RWPE1 (cell line): ENCODE measurements around the gene PRR36.
"Not testable (repeated sequence)": the region's sequence is repeated elsewhere in the genome, so short reads cannot be mapped to it uniquely, and the experiment has no call there.

Source experiments
- CTCF ChIA-PET: fragments of 350-600 bp; sonication (Branson Sonifier 250); formaldehyde crosslinking; extraction: SDS; loops from one replicate; lab custom pipeline; 2021; lab: Yijun Ruan, JAX
- POLR2A ChIA-PET: fragments of 400-600 bp; formaldehyde crosslinking; extraction: SDS; loops from one replicate; lab custom pipeline; 2020; ENCODE audit warnings: antibody characterized with exemption; ENCODE audit not compliant: low non-redundant PET; lab: Yijun Ruan, JAX
- DNase-seq: peaks from one replicate; pipeline ENCODE4 v3.0.0; 2012; ENCODE audit warnings: low spot score
- H3K27ac ChIP-seq: fragments of 450-650 bp; 2 replicates; pipeline ENCODE4 v1.5.1; 2017
- CTCF ChIP-seq: fragments of 450-650 bp; conservative IDR thresholded peaks from 2 replicates; pipeline ENCODE4 v1.5.1; 2017; ENCODE audit warnings: low read depth, mild to moderate bottlenecking

PRR36 gene

GRCh38 chr19:7920519-7921301 lies 46.5 kb upstream of the PRR36 start:
- peak; percentile 95 for DNase-seq
- H3K27ac ChIP-seq = peak overlapping the region; percentile 88
- CTCF ChIA-PET = interaction anchor here (0.6 to 1.6 kb wide), 5 partner anchors 9 to 352 kb away, joined by 3 to 8 read pairs (median 3); partner anchors contain the start of gene TIMM44
- no peak for TF ChIP-seq CTCF
- POLR2A ChIA-PET = interaction anchor here (0.7 to 1.3 kb wide), 4 partner anchors 8 to 659 kb away, joined by 3 to 5 read pairs (median 3); no protein-coding TSS in a partner anchor

- peak within 1 kb of the TSS; percentile 88 for H3K27ac ChIP-seq
- CTCF ChIA-PET = interaction anchor here (0.6 to 1.6 kb wide), 4 partner anchors 24 to 237 kb away, joined by 3 to 8 read pairs (median 4); partner anchors contain the start of gene TIMM44
- peak; percentile 78 for DNase-seq
- POLR2A ChIA-PET = interaction anchor here (0.7 to 0.8 kb wide), 2 partner anchors 13 to 660 kb away, joined by 3 read pairs; no protein-coding TSS in a partner anchor
- TF ChIP-seq CTCF = no peak
Measured at GRCh38 chr19:7919610-7920518, 45.7 kb upstream of the PRR36 start, which contains the start of gene SNAPC2. Gene SNAPC2 (plus strand): TSS chr19:7920338. CDS start chr19:7920367, 29 bp downstream.

GRCh38 chr19:7918615-7919421 lies 44.6 kb upstream of the PRR36 start:
- POLR2A ChIA-PET = interaction anchor here (0.6 kb wide), 1 partner anchor 16 kb away, joined by 3 read pairs; no protein-coding TSS in a partner anchor
- DNase-seq = no peak
- TF ChIP-seq CTCF = no peak
- CTCF ChIA-PET = interaction anchor here (0.6 to 1.6 kb wide), 5 partner anchors 35 to 238 kb away, joined by 3 to 8 read pairs (median 3); no protein-coding TSS in a partner anchor
- H3K27ac ChIP-seq = peak overlapping the region; percentile 88

- peak; percentile 40 for TF ChIP-seq CTCF
- ChIA-PET CTCF (interaction anchor here (0.7 kb wide), 3 partner anchors 36 to 155 kb away, joined by 3 read pairs; no protein-coding TSS in a partner anchor), POLR2A (interaction anchor here (0.6 kb wide), 1 partner anchor 16 kb away, joined by 3 read pairs; no protein-coding TSS in a partner anchor)
- H3K27ac ChIP-seq = peak overlapping the region; percentile 70
- DNase-seq = not testable (repeated sequence)
Measured at GRCh38 chr19:7918062-7918614, 43.9 kb upstream of the PRR36 start.

GRCh38 chr19:7917267-7918061 lies 43.3 kb upstream of the PRR36 start:
- TF ChIP-seq CTCF = peak; percentile 82
- H3K27ac ChIP-seq = peak overlapping the region; percentile 70
- ChIA-PET POLR2A (no interaction called here), CTCF (interaction anchor here (0.5 kb wide), 1 partner anchor 11 kb away, joined by 9 read pairs; no protein-coding TSS in a partner anchor)
- no peak for DNase-seq
